Testis (tissue), 2 donors: ENCODE data around the gene HORMAD2.

Experiments
- CTCF ChIP-seq, 3 experiments: fragments of 450-650 bp in 2 of 3; fragments of 200-600 bp in 1 of 3; sonication (generic) in 1 of 3; IDR thresholded peaks; one replicate each; pipeline ENCODE4 v1.5.1; 2016 to 2019; ENCODE audit warnings: antibody characterized with exemption in 3 of 3, mild to moderate bottlenecking in 2 of 3, moderate library complexity in 1 of 3
- POLR2A ChIP-seq: fragments of 450-650 bp; IDR thresholded peaks from one replicate; pipeline ENCODE4 v1.6.1; 2017; ENCODE audit warnings: antibody characterized with exemption, mild to moderate bottlenecking, moderate library complexity

GRCh38 chr22:30114361-30114760, 34.1 kb downstream of the HORMAD2 start:
- no peak for TF ChIP-seq CTCF (IDR thresholded peaks at IDR 0.05)
- no peak for TF ChIP-seq POLR2A
